Panc1 (cell line): ENCODE measurements around the gene SLIT1. TPM values are rescaled to one million over a fixed set of nuclear protein-coding genes. Genes with fewer than 3 reads are reported as not detected.

Experiments used
- ATAC-seq: fragments of 200-7000 bp; cut with Tn5 transposase; 2 replicates; pipeline ENCODE4 v1.9.1; 2020; ENCODE audit warnings: mild to moderate bottlenecking, moderate library complexity
- BruUV-seq: library from RNA; stranded (reverse); fragments of 400-500 nt; replicated peaks from 2 replicates; lab custom pipeline; 2021; lab: Mats Ljungman, UMichigan
- CTCF ChIA-PET: fragments of 300-600 bp; sonication (Branson Sonifier 250); formaldehyde crosslinking; loops from one replicate; lab custom pipeline; 2022; ENCODE audit warnings: antibody characterized with exemption; lab: Charles Lee
- POLR2A ChIA-PET: fragments of 300-600 bp; sonication (Branson Sonifier 250); formaldehyde crosslinking; loops from one replicate; lab custom pipeline; 2022; ENCODE audit warnings: antibody characterized with exemption; lab: Charles Lee
- DNase-seq: peaks from one replicate; pipeline ENCODE4 v3.0.0-alpha.2; 2010; ENCODE audit warnings: low read depth, low spot score
- H3K27ac ChIP-seq: 2 replicates; pipeline ENCODE4 v1.5.1; 2011; ENCODE audit warnings: mild to moderate bottlenecking, low read length, inconsistent platforms
- H3K27me3 ChIP-seq: fragments of 200-500 bp; sonication (Bioruptor generic); 2 replicates; pipeline ENCODE4 v1.6.0; 2014; ENCODE audit warnings: low read length, inconsistent platforms; ENCODE audit not compliant: control insufficient read depth, insufficient read depth
- H3K36me3 ChIP-seq: fragments of 200-500 bp; sonication (Bioruptor generic); 2 replicates; pipeline ENCODE4 v1.5.1; 2014; ENCODE audit warnings: inconsistent platforms, mild to moderate bottlenecking, low read length, moderate library complexity; ENCODE audit not compliant: control insufficient read depth, insufficient read depth
- H3K4me1 ChIP-seq: 2 replicates; pipeline ENCODE4 v1.5.1; 2011; ENCODE audit warnings: inconsistent platforms, mild to moderate bottlenecking, low read length, moderate library complexity; ENCODE audit not compliant: control insufficient read depth, insufficient read depth
- H3K4me3 ChIP-seq, 2 experiments: 2 replicates each; pipeline ENCODE4 v1.5.1; 2011 to 2012; ENCODE audit warnings: low read depth in 2 of 2, low read length in 2 of 2, mild to moderate bottlenecking in 2 of 2, inconsistent platforms in 1 of 2, moderate library complexity in 1 of 2
- H3K9me3 ChIP-seq: fragments of 200-500 bp; sonication (Bioruptor generic); 2 replicates; pipeline ENCODE4 v1.5.1; 2014; ENCODE audit warnings: low read depth, mild to moderate bottlenecking, inconsistent platforms, low read length, moderate library complexity; ENCODE audit not compliant: control insufficient read depth, insufficient read depth
- CTCF ChIP-seq: fragments of 450-650 bp; IDR thresholded peaks from 2 replicates; pipeline ENCODE4 v1.5.1; 2017; ENCODE audit warnings: mild to moderate bottlenecking
- POLR2AphosphoS5 ChIP-seq: IDR thresholded peaks from 2 replicates; pipeline ENCODE4 v1.6.1; 2012; ENCODE audit warnings: mild to moderate bottlenecking, low read depth, low read length, moderate library complexity
- REST ChIP-seq, 2 experiments: IDR thresholded peaks; 2 replicates each; pipeline ENCODE4 v1.6.1; 2011 to 2012; ENCODE audit warnings: low read depth in 2 of 2, control low read depth in 1 of 2, low read length in 1 of 2, mild to moderate bottlenecking in 1 of 2, moderate library complexity in 1 of 2; ENCODE audit not compliant: insufficient read depth in 1 of 2
- SIN3A ChIP-seq: IDR thresholded peaks from 2 replicates; pipeline ENCODE4 v1.6.1; 2012; ENCODE audit warnings: low read depth, mild to moderate bottlenecking, low read length, moderate library complexity, borderline replicate concordance; ENCODE audit not compliant: insufficient read depth
- TCF7L2 ChIP-seq: IDR thresholded peaks from 2 replicates; pipeline ENCODE4 v1.6.1; 2011; ENCODE audit warnings: mild to moderate bottlenecking, low read depth, low read length, inconsistent platforms
- in situ Hi-C: cut with HindIII; loops from 2 replicates; pipeline ENCODE4 v1.10.0; 2016; ENCODE audit warnings: low sequenced_read_pairs, low pct_unique_long_range_greater_than_20kb
- intact Hi-C: fragments of 100-400 bp; cut with micrococcal nuclease; formaldehyde crosslinking; loops from one replicate; pipeline ENCODE4 v1.10.0; 2022; ENCODE audit not compliant: unreplicated experiment
- total RNA-seq: library from RNA; stranded (reverse); gene quantifications from one replicate; pipeline ENCODE4 v1.2.1, GENCODE V29; 2021; ENCODE audit not compliant: unreplicated experiment

The SLIT1 gene
- total RNA-seq, 1 experiment from 2014 or later: 2.6 TPM

GRCh38 chr10:97078261-97078937 is 107.4 kb downstream of the SLIT1 start:
- DNase-seq: no peak
- CTCF ChIA-PET: interaction anchor here (1.0 kb wide), 1 partner anchor 11 kb away, joined by 4 read pairs; no protein-coding TSS in a partner anchor
- POLR2A ChIA-PET: interaction anchor here (0.6 kb wide), 1 partner anchor 35 kb away, joined by 4 read pairs; no protein-coding TSS in a partner anchor
- no peak for TF ChIP-seq TCF7L2
- no peak overlapping the region for H3K4me3 ChIP-seq
- ATAC-seq: no peak
- H3K4me1 ChIP-seq: no peaks in the 10 kb centered on the region; the same call in 1 of the 2 replicates
- peaks cover 3% of the 10 kb centered on the region; the same call in 1 of the 2 replicates for H3K27me3 ChIP-seq
- in situ Hi-C loops (no loop called here), intact Hi-C loops (no loop called here)
- H3K27ac ChIP-seq: no peak overlapping the region
- H3K9me3 ChIP-seq: no peaks in the 10 kb centered on the region
- no TSS peak for BruUV-seq
- no peaks in the 10 kb centered on the region for H3K36me3 ChIP-seq

- H3K27me3 ChIP-seq: peaks cover 3% of the 10 kb centered on the region; the same call in 1 of the 2 replicates
- no peaks in the 10 kb centered on the region for H3K36me3 ChIP-seq
- no peaks in the 10 kb centered on the region for H3K9me3 ChIP-seq
- no peak overlapping the region for H3K27ac ChIP-seq
- in situ Hi-C loops (no loop called here), intact Hi-C loops (no loop called here)
- H3K4me3 ChIP-seq: no peak overlapping the region
- DNase-seq (no peak), ATAC-seq (no peak)
- ChIA-PET CTCF (interaction anchor here (0.6 kb wide), 1 partner anchor 133 kb away, joined by 3 read pairs; no protein-coding TSS in a partner anchor), POLR2A (no interaction called here)
- TF ChIP-seq TCF7L2: no peak
- TF ChIP-seq POLR2AphosphoS5: no peak
- no peak for TF ChIP-seq SIN3A
- TF ChIP-seq CTCF: no peak
- TF ChIP-seq REST (IDR thresholded peaks at IDR 0.05; ENCODE audit: insufficient read depth in 1 of 2, low read depth in 2 of 2, low read length in 1 of 2): no peak
- H3K4me1 ChIP-seq: no peaks in the 10 kb centered on the region; the same call in 1 of the 2 replicates
- BruUV-seq: no TSS peak
These were observed 109.0 kb downstream of the SLIT1 start for GRCh38 chr10:97076781-97077180.

GRCh38 chr10:97075961-97076525 is 109.7 kb downstream of the SLIT1 start:
- ATAC-seq (0 out of 2 replicates have a peak, but pooled peaks have one; percentile 20), DNase-seq (no peak)
- peaks cover 3% of the 10 kb centered on the region; the same call in 1 of the 2 replicates for H3K27me3 ChIP-seq
- no peak overlapping the region for H3K4me3 ChIP-seq
- H3K4me1 ChIP-seq: no peaks in the 10 kb centered on the region; the same call in 1 of the 2 replicates
- intact Hi-C loops: no loop called here
- no peak for TF ChIP-seq TCF7L2
- no peak for TF ChIP-seq CTCF
- TF ChIP-seq POLR2AphosphoS5: no peak
- no peak for TF ChIP-seq SIN3A
- TF ChIP-seq REST (IDR thresholded peaks at IDR 0.05; ENCODE audit: insufficient read depth in 1 of 2, low read depth in 2 of 2, low read length in 1 of 2): no peak
- H3K9me3 ChIP-seq: no peaks in the 10 kb centered on the region
- ChIA-PET POLR2A (no interaction called here), CTCF (no interaction called here)
- H3K36me3 ChIP-seq: no peaks in the 10 kb centered on the region
- no peak overlapping the region for H3K27ac ChIP-seq
- in situ Hi-C loops: no loop called here
- no TSS peak for BruUV-seq
